ENCODE data around the gene WNT11. TPM values are rescaled to one million over a fixed set of nuclear protein-coding genes. Genes with fewer than 3 reads are reported as not detected.

Gene WNT11
- total and polyA plus RNA-seq, 7 donors = 4.5 to 13.0 (median 6.5) TPM

GRCh38 chr11:76217653-76218160 lies 11.4 kb upstream of the WNT11 start:
- H3K27ac ChIP-seq = no peak overlapping the region
- intact Hi-C loops (cut with DNase I) = no loop called here
- no peaks in the 10 kb centered on the region for H3K9me3 ChIP-seq
- no peaks in the 10 kb centered on the region for H3K36me3 ChIP-seq (ENCODE audit: insufficient read depth in 1 of 2, low read depth in 1 of 2)
- TF ChIP-seq CTCF (IDR thresholded peaks at IDR 0.05) = no peak
- H3K27me3 ChIP-seq (ENCODE audit: insufficient read depth in 3 of 3, low read length in 2 of 3) = no peaks in the 10 kb centered on the region
- H3K4me1 ChIP-seq = no peaks in the 10 kb centered on the region
- H3K4me3 ChIP-seq = no peak overlapping the region
- ATAC-seq = no peak
- peak; percentile 0 to 27 for DNase-seq
- 75 to 78% (median 77%) methylated on average over 8 of the region's 8 CpGs for WGBS, 3 donors

GRCh38 chr11:76216536-76217325 lies 10.4 kb upstream of the WNT11 start:
- peak; percentile 45 to 47 for DNase-seq
- peak in 2 of 4 donors; percentile 12 to 13 for ATAC-seq
- 46 to 60% (median 53%) methylated on average over 9 of the region's 9 CpGs for WGBS, 3 donors

GRCh38 chr11:76215941-76216340 lies 9.6 kb upstream of the WNT11 start:
- Histone ChIP-seq H3K36me3 (ENCODE audit: insufficient read depth in 1 of 2, low read depth in 1 of 2) (no peaks in the 10 kb centered on the region), H3K27me3 (ENCODE audit: insufficient read depth in 3 of 3, low read length in 2 of 3) (no peaks in the 10 kb centered on the region), H3K4me1 (peaks cover 2% of the 10 kb centered on the region), H3K4me3 (no peak overlapping the region), H3K9me3 (no peaks in the 10 kb centered on the region), H3K27ac (no peak overlapping the region)
- intact Hi-C loops (cut with DNase I) = no loop called here
- DNase-seq (peak; percentile 18 to 44), ATAC-seq (peak; percentile 41 to 52 (median 46))
- TF ChIP-seq CTCF (IDR thresholded peaks at IDR 0.05) = no peak
- 53 to 73% (median 63%) methylated on average over 6 of the region's 6 CpGs for WGBS, 3 donors

More at GRCh38 chr11:76216536-76217325, 10.4 kb upstream of the WNT11 start:
- no peak overlapping the region for H3K4me3 ChIP-seq
- no peaks in the 10 kb centered on the region for H3K36me3 ChIP-seq (ENCODE audit: insufficient read depth in 1 of 2, low read depth in 1 of 2)
- intact Hi-C loops (cut with DNase I) = no loop called here
- H3K27me3 ChIP-seq (ENCODE audit: insufficient read depth in 3 of 3, low read length in 2 of 3) = no peaks in the 10 kb centered on the region
- no peaks in the 10 kb centered on the region for H3K9me3 ChIP-seq
- TF ChIP-seq CTCF (IDR thresholded peaks at IDR 0.05) = no peak
- no peaks in the 10 kb centered on the region for H3K4me1 ChIP-seq
- no peak overlapping the region for H3K27ac ChIP-seq

GRCh38 chr11:76214968-76215548 lies 8.8 kb upstream of the WNT11 start:
- intact Hi-C loops (cut with DNase I) = no loop called here
- ATAC-seq (no peak), DNase-seq (peak; percentile 7 to 39)
- Histone ChIP-seq H3K4me3 (no peak overlapping the region), H3K4me1 (peaks cover 3% of the 10 kb centered on the region), H3K9me3 (no peaks in the 10 kb centered on the region), H3K36me3 (ENCODE audit: insufficient read depth in 1 of 2, low read depth in 1 of 2) (no peaks in the 10 kb centered on the region), H3K27me3 (ENCODE audit: insufficient read depth in 3 of 3, low read length in 2 of 3) (no peaks in the 10 kb centered on the region), H3K27ac (no peak overlapping the region)
- TF ChIP-seq CTCF (IDR thresholded peaks at IDR 0.05) = no peak
- 70 to 77% (median 71%) methylated on average over 7 of the region's 7 CpGs for WGBS, 3 donors
